ENCODE results near the gene KRT6C.

DNA sequence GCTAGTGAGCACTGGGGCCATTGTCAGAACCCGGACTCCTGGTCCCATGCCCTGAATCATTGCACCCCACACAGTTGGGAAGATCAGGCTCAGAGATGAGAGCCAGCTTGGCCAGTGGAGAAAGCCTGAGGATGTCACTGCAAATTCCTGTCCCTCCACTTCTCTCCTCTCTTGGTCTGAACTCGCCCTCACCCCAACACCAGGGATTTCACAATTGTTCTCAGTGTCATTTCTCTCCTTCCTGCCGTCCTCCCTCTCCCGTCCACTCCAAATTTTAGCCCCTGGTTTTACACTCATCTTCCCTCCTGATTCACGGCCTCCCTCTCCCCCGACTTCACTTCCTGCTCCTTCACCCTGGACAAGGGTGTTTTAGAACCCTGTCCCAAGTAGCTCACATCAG, 50.6 kb downstream of the KRT6C start:
- TF ChIP-seq, protein P1, sequence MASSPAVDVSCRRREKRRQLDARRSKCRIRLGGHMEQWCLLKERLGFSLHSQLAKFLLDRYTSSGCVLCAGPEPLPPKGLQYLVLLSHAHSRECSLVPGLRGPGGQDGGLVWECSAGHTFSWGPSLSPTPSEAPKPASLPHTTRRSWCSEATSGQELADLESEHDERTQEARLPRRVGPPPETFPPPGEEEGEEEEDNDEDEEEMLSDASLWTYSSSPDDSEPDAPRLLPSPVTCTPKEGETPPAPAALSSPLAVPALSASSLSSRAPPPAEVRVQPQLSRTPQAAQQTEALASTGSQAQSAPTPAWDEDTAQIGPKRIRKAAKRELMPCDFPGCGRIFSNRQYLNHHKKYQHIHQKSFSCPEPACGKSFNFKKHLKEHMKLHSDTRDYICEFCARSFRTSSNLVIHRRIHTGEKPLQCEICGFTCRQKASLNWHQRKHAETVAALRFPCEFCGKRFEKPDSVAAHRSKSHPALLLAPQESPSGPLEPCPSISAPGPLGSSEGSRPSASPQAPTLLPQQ (tag by site-specific recombination; IDR thresholded peaks at IDR 0.05): no peak
- TF ChIP-seq ZBTB7A (tag by site-specific recombination; IDR thresholded peaks at IDR 0.05; ENCODE audit: low read depth) (no peak), KLF7 (tag by site-specific recombination; IDR thresholded peaks at IDR 0.05; ENCODE audit: borderline replicate concordance) (no peak), ZNF558 (tag by site-specific recombination; IDR thresholded peaks at IDR 0.05) (no peak), MYNN (tag by site-specific recombination; IDR thresholded peaks at IDR 0.05; ENCODE audit: borderline replicate concordance) (no peak), MZF1 (tag by site-specific recombination; IDR thresholded peaks at IDR 0.05; ENCODE audit: borderline replicate concordance) (no peak), ZNF548 (tag by site-specific recombination; IDR thresholded peaks at IDR 0.05) (no peak), ZNF274 (IDR thresholded peaks at IDR 0.05; ENCODE audit: low read length) (no peak), ZNF274 (tag by site-specific recombination; IDR thresholded peaks at IDR 0.05; ENCODE audit: borderline replicate concordance) (no peak), GLIS1 (tag by site-specific recombination; IDR thresholded peaks at IDR 0.05) (no peak), ZNF777 (tag by site-specific recombination; IDR thresholded peaks at IDR 0.05; ENCODE audit: borderline replicate concordance) (no peak)
- TF ChIP-seq, protein P2, sequence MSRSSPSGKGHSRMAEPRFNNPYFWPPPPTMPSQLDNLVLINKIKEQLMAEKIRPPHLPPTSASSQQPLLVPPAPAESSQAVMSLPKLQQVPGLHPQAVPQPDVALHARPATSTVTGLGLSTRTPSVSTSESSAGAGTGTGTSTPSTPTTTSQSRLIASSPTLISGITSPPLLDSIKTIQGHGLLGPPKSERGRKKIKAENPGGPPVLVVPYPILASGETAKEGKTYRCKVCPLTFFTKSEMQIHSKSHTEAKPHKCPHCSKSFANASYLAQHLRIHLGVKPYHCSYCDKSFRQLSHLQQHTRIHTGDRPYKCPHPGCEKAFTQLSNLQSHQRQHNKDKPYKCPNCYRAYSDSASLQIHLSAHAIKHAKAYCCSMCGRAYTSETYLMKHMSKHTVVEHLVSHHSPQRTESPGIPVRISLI (tag by site-specific recombination; IDR thresholded peaks at IDR 0.05): no peak
- TF ChIP-seq, protein P3, sequence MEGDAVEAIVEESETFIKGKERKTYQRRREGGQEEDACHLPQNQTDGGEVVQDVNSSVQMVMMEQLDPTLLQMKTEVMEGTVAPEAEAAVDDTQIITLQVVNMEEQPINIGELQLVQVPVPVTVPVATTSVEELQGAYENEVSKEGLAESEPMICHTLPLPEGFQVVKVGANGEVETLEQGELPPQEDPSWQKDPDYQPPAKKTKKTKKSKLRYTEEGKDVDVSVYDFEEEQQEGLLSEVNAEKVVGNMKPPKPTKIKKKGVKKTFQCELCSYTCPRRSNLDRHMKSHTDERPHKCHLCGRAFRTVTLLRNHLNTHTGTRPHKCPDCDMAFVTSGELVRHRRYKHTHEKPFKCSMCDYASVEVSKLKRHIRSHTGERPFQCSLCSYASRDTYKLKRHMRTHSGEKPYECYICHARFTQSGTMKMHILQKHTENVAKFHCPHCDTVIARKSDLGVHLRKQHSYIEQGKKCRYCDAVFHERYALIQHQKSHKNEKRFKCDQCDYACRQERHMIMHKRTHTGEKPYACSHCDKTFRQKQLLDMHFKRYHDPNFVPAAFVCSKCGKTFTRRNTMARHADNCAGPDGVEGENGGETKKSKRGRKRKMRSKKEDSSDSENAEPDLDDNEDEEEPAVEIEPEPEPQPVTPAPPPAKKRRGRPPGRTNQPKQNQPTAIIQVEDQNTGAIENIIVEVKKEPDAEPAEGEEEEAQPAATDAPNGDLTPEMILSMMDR (tag by site-specific recombination; IDR thresholded peaks at IDR 0.05): no peak
- TF ChIP-seq, protein P4, sequence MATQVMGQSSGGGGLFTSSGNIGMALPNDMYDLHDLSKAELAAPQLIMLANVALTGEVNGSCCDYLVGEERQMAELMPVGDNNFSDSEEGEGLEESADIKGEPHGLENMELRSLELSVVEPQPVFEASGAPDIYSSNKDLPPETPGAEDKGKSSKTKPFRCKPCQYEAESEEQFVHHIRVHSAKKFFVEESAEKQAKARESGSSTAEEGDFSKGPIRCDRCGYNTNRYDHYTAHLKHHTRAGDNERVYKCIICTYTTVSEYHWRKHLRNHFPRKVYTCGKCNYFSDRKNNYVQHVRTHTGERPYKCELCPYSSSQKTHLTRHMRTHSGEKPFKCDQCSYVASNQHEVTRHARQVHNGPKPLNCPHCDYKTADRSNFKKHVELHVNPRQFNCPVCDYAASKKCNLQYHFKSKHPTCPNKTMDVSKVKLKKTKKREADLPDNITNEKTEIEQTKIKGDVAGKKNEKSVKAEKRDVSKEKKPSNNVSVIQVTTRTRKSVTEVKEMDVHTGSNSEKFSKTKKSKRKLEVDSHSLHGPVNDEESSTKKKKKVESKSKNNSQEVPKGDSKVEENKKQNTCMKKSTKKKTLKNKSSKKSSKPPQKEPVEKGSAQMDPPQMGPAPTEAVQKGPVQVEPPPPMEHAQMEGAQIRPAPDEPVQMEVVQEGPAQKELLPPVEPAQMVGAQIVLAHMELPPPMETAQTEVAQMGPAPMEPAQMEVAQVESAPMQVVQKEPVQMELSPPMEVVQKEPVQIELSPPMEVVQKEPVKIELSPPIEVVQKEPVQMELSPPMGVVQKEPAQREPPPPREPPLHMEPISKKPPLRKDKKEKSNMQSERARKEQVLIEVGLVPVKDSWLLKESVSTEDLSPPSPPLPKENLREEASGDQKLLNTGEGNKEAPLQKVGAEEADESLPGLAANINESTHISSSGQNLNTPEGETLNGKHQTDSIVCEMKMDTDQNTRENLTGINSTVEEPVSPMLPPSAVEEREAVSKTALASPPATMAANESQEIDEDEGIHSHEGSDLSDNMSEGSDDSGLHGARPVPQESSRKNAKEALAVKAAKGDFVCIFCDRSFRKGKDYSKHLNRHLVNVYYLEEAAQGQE (tag by site-specific recombination; IDR thresholded peaks at IDR 0.05): no peak
- TF ChIP-seq, protein P5, sequence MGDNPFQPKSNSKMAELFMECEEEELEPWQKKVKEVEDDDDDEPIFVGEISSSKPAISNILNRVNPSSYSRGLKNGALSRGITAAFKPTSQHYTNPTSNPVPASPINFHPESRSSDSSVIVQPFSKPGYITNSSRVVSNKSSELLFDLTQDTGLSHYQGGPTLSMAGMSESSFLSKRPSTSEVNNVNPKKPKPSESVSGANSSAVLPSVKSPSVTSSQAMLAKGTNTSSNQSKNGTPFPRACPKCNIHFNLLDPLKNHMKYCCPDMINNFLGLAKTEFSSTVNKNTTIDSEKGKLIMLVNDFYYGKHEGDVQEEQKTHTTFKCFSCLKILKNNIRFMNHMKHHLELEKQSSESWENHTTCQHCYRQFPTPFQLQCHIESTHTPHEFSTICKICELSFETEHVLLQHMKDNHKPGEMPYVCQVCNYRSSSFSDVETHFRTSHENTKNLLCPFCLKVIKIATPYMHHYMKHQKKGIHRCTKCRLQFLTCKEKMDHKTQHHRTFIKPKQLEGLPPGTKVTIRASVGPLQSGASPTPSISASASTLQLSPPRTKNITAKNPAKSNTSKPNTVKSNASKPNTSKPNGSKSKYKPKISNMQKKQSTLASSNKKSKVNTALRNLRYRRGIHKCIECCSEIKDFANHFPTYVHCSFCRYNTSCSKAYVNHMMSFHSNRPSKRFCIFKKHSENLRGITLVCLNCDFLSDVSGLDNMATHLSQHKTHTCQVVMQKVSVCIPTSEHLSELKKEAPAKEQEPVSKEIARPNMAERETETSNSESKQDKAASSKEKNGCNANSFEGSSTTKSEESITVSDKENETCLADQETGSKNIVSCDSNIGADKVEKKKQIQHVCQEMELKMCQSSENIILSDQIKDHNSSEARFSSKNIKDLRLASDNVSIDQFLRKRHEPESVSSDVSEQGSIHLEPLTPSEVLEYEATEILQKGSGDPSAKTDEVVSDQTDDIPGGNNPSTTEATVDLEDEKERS (tag by site-specific recombination; IDR thresholded peaks at IDR 0.05): no peak

Measured in HEK293 (cell line).